HepG2 (cell line): ENCODE data around the gene HNRNPA2B1. TPM values are rescaled to one million over a fixed set of nuclear protein-coding genes. Genes with fewer than 3 reads are reported as not detected.
A peak's percentile ranks its signal among the peaks of the same experiment; 100 is the strongest.

Source experiments
- ARID2 ChIP-seq: sonication (generic); formaldehyde crosslinking; IDR thresholded peaks from 2 replicates; pipeline ENCODE4 v1.8.1; 2022; ENCODE audit warnings: mild to moderate bottlenecking, missing genetic modification reagents, borderline replicate concordance
- CCAR2 ChIP-seq: fragments of 200-400 bp; formaldehyde crosslinking; optimal IDR thresholded peaks from 2 replicates; pipeline ENCODE3; 2018; ENCODE audit warnings: low read depth, mild to moderate bottlenecking, low read length, moderate library complexity
- HDAC1 ChIP-seq: sonication (generic); formaldehyde crosslinking; IDR thresholded peaks from 2 replicates; pipeline ENCODE4 v1.5.1; 2020; ENCODE audit warnings: mild to moderate bottlenecking, missing genetic modification reagents
- HIC2 ChIP-seq: sonication (generic); formaldehyde crosslinking; IDR thresholded peaks from 2 replicates; pipeline ENCODE4 v1.9.0; 2022; ENCODE audit warnings: low read depth, missing genetic modification reagents
- PBX2 ChIP-seq: IDR thresholded peaks from 2 replicates; pipeline ENCODE4 v1.6.1; 2016; ENCODE audit warnings: control low read depth
- POGZ ChIP-seq: sonication (generic); formaldehyde crosslinking; IDR thresholded peaks from 2 replicates; pipeline ENCODE4 v1.4.0; 2020; ENCODE audit warnings: mild to moderate bottlenecking, missing genetic modification reagents
- PRMT3 ChIP-seq: sonication (generic); formaldehyde crosslinking; IDR thresholded peaks from 2 replicates; pipeline ENCODE4 v1.8.1; 2022; ENCODE audit warnings: low read depth, mild to moderate bottlenecking, moderate library complexity, missing genetic modification reagents, borderline replicate concordance
- RBFOX2 ChIP-seq: fragments of 200-400 bp; formaldehyde crosslinking; IDR thresholded peaks from 2 replicates; pipeline ENCODE4 v1.6.1; 2017; ENCODE audit warnings: low read depth, mild to moderate bottlenecking, low read length
- SETDB1 ChIP-seq: sonication (generic); formaldehyde crosslinking; IDR thresholded peaks from 2 replicates; pipeline ENCODE4 v1.5.1; 2020; ENCODE audit warnings: missing genetic modification reagents, mild to moderate bottlenecking, borderline replicate concordance
- SIN3A ChIP-seq: IDR thresholded peaks from 2 replicates; pipeline ENCODE4 v1.6.1; 2011; ENCODE audit warnings: low read depth, mild to moderate bottlenecking, control low read depth, low read length, borderline replicate concordance
- SMARCC2 ChIP-seq: fragments of 450-650 bp; IDR thresholded peaks from 2 replicates; pipeline ENCODE4 v1.6.1; 2017; ENCODE audit warnings: antibody characterized with exemption, mild to moderate bottlenecking
- SNAI1 ChIP-seq: sonication (generic); formaldehyde crosslinking; IDR thresholded peaks from 2 replicates; pipeline ENCODE4 v1.5.0; 2020; ENCODE audit warnings: mild to moderate bottlenecking, missing genetic modification reagents, borderline replicate concordance
- SNAPC2 ChIP-seq: sonication (generic); formaldehyde crosslinking; IDR thresholded peaks from 2 replicates; pipeline ENCODE4 v1.8.1; 2022; ENCODE audit warnings: mild to moderate bottlenecking, missing genetic modification reagents
- XRCC5 ChIP-seq: fragments of 200-400 bp; formaldehyde crosslinking; optimal IDR thresholded peaks from 2 replicates; pipeline ENCODE3; 2017; ENCODE audit warnings: mild to moderate bottlenecking, low read length
- ZEB1 ChIP-seq: IDR thresholded peaks from 2 replicates; pipeline ENCODE4 v1.6.1; 2012; ENCODE audit warnings: mild to moderate bottlenecking, low read depth, inconsistent platforms; ENCODE audit not compliant: insufficient replicate concordance
- ZFYVE20 ChIP-seq: sonication (generic); formaldehyde crosslinking; IDR thresholded peaks from 2 replicates; pipeline ENCODE4 v1.8.0; 2023; ENCODE audit warnings: low read depth, mild to moderate bottlenecking, moderate library complexity, missing genetic modification reagents, borderline replicate concordance
- ZKSCAN1 ChIP-seq: fragments of 150-350 bp; IDR thresholded peaks from 2 replicates; pipeline ENCODE4 v1.6.1; 2014; ENCODE audit warnings: low read length
- ZNF10 ChIP-seq: sonication (generic); formaldehyde crosslinking; IDR thresholded peaks from 2 replicates; pipeline ENCODE4 v1.4.0; 2020; ENCODE audit warnings: mild to moderate bottlenecking, low read depth, missing genetic modification reagents, borderline replicate concordance
- ZNF225 ChIP-seq: sonication (generic); formaldehyde crosslinking; IDR thresholded peaks from 2 replicates; pipeline ENCODE4 v1.4.0; 2020; ENCODE audit warnings: mild to moderate bottlenecking, missing genetic modification reagents
- ZNF546 ChIP-seq: sonication (generic); formaldehyde crosslinking; conservative IDR thresholded peaks from 2 replicates; pipeline ENCODE4 v1.8.1; 2023; ENCODE audit warnings: mild to moderate bottlenecking, missing genetic modification reagents
- ZNF607 ChIP-seq: sonication (generic); formaldehyde crosslinking; IDR thresholded peaks from 2 replicates; pipeline ENCODE4 v1.5.1; 2020; ENCODE audit warnings: missing genetic modification reagents, mild to moderate bottlenecking, borderline replicate concordance
- polyA plus RNA-seq, 8 experiments: library from polyadenylated mRNA; depleted of rRNA in 3 of 8; stranded (reverse) in 7 of 8; unstranded in 1 of 8; fragments of >200 nt; fragmentation: Illumina TruSeq in 4 of 8; extraction: Trizol in 4 of 8; gene quantifications; 2 replicates each; pipeline versions ENCODE4 v1.2.1 to v1.2.3, GENCODE V29; 2011 to 2016; ENCODE audit warnings: low read depth in 4 of 8, missing spikeins in 1 of 8, mixed read lengths in 1 of 8; ENCODE audit not compliant: insufficient read depth in 1 of 8
- total RNA-seq, 5 experiments: library from RNA; depleted of rRNA; stranded (reverse); fragments of >200 nt; fragmentation: Illumina TruSeq; extraction: Trizol; gene quantifications; 2 replicates each; pipeline ENCODE4 v1.2.3, GENCODE V29; 2016; ENCODE audit warnings: low read depth in 1 of 5
- TF ChIP-seq, protein P1 (sequence below): sonication (generic); formaldehyde crosslinking; IDR thresholded peaks from 2 replicates; pipeline ENCODE4 v1.4.0; 2020; ENCODE audit warnings: missing genetic modification reagents
- TF ChIP-seq, protein P2 (sequence below): sonication (generic); formaldehyde crosslinking; IDR thresholded peaks from 2 replicates; pipeline ENCODE4 v1.8.1; 2023; ENCODE audit warnings: mild to moderate bottlenecking, missing genetic modification reagents, borderline replicate concordance
- TF ChIP-seq, protein P3 (sequence below): sonication (generic); formaldehyde crosslinking; IDR thresholded peaks from 2 replicates; pipeline ENCODE4 v1.9.0; 2021; ENCODE audit warnings: missing genetic modification reagents, borderline replicate concordance

HNRNPA2B1 gene
- total and polyA plus RNA-seq, 2 of the 13 experiments (the other 11 are each of a cell fraction or from before 2014, with no cell fraction given): 193 to 412 TPM

GRCh38 chr7:26199301-26200037, 1.1 kb downstream of the HNRNPA2B1 start (continued):
- TF ChIP-seq ZEB1 (peak; percentile 34), ZNF225 (no peak), HDAC1 (CRISPR knock-in tag) (no peak), PBX2 (CRISPR knock-in tag) (no peak), POGZ (no peak), SNAPC2 (CRISPR knock-in tag) (peak; percentile 34; the same call in 1 of the 2 replicates), HIC2 (CRISPR knock-in tag) (no peak), ZNF10 (CRISPR knock-in tag) (no peak), CCAR2 (no peak), ZFYVE20 (CRISPR knock-in tag) (no peak), RBFOX2 (peak; percentile 68), SIN3A (peak; percentile 20; the same call in 1 of the 2 replicates), PRMT3 (CRISPR knock-in tag) (no peak), XRCC5 (peak; percentile 4), ZKSCAN1 (0 out of 2 replicates have a peak, but pooled peaks have one; percentile 3), ZNF546 (CRISPR knock-in tag) (no peak), SETDB1 (CRISPR knock-in tag) (no peak), ARID2 (CRISPR knock-in tag) (no peak), SMARCC2 (no peak), ZNF607 (CRISPR knock-in tag) (no peak), SNAI1 (CRISPR knock-in tag) (no peak)
- TF ChIP-seq, protein P1, sequence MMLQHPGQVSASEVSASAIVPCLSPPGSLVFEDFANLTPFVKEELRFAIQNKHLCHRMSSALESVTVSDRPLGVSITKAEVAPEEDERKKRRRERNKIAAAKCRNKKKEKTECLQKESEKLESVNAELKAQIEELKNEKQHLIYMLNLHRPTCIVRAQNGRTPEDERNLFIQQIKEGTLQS: no peak
- TF ChIP-seq, protein P2, sequence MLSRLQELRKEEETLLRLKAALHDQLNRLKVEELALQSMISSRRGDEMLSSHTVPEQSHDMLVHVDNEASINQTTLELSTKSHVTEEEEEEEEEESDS (CRISPR knock-in tag): no peak
- TF ChIP-seq, protein P3, sequence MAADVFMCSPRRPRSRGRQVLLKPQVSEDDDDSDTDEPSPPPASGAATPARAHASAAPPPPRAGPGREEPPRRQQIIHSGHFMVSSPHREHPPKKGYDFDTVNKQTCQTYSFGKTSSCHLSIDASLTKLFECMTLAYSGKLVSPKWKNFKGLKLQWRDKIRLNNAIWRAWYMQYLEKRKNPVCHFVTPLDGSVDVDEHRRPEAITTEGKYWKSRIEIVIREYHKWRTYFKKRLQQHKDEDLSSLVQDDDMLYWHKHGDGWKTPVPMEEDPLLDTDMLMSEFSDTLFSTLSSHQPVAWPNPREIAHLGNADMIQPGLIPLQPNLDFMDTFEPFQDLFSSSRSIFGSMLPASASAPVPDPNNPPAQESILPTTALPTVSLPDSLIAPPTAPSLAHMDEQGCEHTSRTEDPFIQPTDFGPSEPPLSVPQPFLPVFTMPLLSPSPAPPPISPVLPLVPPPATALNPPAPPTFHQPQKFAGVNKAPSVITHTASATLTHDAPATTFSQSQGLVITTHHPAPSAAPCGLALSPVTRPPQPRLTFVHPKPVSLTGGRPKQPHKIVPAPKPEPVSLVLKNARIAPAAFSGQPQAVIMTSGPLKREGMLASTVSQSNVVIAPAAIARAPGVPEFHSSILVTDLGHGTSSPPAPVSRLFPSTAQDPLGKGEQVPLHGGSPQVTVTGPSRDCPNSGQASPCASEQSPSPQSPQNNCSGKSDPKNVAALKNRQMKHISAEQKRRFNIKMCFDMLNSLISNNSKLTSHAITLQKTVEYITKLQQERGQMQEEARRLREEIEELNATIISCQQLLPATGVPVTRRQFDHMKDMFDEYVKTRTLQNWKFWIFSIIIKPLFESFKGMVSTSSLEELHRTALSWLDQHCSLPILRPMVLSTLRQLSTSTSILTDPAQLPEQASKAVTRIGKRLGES (CRISPR knock-in tag): no peak
